Measurements from ENCODE around the gene PPP1R36.

- no peak for TF ChIP-seq CTCF (IDR thresholded peaks at IDR 0.05)
- no peak for TF ChIP-seq POLR2A (IDR thresholded peaks at IDR 0.05; ENCODE audit: low read depth)
- no peak for TF ChIP-seq POLR2AphosphoS5 (IDR thresholded peaks at IDR 0.05)
Measured at GRCh38 chr14:64566651-64567122, 16.9 kb downstream of the PPP1R36 start.

All from esophagus muscularis mucosa (tissue), 3 donors.